ENCODE results near the gene AP3S1. TPM values are rescaled to one million over a fixed set of nuclear protein-coding genes. Genes with fewer than 3 reads are reported as not detected.

The AP3S1 gene
- total RNA-seq, 4 donors from 2014 or later: 69.4 to 199 (median 97.3) TPM

DNA sequence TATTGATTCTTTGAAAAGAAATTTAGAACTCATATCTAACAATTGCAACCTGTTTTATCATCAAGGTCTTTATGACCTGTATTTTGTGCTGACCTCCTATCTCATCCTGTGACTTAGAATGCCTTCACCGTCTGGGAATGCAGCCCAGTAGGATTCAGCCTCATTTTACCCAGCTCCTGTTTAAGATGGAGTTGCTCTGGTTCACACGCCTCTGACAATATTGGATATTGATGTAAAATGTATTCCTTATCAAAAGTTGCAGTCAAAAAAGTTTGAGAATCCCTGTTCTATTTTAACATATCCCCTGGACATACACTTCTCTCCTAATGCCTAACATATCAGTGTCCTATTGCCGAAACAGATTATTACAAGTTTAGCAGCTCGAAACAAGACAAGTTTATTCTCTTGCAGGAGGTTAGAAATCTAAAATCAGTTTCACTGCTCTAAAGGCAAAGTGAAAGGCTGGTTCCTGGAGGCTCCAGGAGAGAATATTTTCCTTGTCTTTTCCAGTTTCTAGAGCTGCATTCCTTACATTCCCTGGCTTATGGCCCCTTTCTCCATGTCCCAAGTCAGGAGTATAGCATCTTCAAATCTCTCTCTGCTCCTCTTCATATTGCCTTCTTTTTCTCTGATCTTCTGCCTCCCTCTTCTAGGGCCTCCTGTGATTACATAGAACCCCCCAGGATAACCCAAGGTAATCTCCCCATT lies 89.0 kb downstream of the AP3S1 start:
- 91 to 92% methylated on average over 4 of the region's 4 CpGs for WGBS, 2 donors
- Histone ChIP-seq H3K4me3 (no peak overlapping the region), H3K9me3 (peaks cover 0 to 8% (median 0%) of the 10 kb centered on the region in 3 donors), H3K27me3 (no peaks in the 10 kb centered on the region), H3K4me1 (no peaks in the 10 kb centered on the region), H3K36me3 (no peaks in the 10 kb centered on the region), H3K27ac (no peak overlapping the region)
- DNase-seq: no peak
- TF ChIP-seq POLR2A (IDR thresholded peaks at IDR 0.05): no peak
- TF ChIP-seq, protein P1, sequence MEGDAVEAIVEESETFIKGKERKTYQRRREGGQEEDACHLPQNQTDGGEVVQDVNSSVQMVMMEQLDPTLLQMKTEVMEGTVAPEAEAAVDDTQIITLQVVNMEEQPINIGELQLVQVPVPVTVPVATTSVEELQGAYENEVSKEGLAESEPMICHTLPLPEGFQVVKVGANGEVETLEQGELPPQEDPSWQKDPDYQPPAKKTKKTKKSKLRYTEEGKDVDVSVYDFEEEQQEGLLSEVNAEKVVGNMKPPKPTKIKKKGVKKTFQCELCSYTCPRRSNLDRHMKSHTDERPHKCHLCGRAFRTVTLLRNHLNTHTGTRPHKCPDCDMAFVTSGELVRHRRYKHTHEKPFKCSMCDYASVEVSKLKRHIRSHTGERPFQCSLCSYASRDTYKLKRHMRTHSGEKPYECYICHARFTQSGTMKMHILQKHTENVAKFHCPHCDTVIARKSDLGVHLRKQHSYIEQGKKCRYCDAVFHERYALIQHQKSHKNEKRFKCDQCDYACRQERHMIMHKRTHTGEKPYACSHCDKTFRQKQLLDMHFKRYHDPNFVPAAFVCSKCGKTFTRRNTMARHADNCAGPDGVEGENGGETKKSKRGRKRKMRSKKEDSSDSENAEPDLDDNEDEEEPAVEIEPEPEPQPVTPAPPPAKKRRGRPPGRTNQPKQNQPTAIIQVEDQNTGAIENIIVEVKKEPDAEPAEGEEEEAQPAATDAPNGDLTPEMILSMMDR (IDR thresholded peaks at IDR 0.05): no peak
- intact Hi-C loops (cut with DNase I): no loop called here

DNA sequence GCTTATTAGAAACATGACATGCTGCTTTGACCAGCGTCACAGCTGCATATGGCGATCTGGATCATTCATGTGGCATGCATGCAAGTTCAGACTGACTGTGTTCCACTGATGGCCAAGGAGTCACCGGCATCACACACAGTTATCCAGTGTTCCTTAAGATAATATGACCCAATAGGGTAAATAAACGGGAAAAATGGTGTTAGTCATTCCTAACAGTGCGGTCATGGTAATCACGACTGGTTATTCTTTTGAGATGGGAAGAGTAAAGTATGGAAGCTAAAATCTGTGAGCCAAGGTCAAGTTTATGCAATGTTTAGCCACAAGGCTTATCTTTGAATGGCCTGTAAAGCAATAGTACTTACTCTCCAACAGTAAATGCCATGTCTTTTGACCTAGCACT lies 91.3 kb downstream of the AP3S1 start:
- no peak for TF ChIP-seq POLR2A (IDR thresholded peaks at IDR 0.05)
- TF ChIP-seq, protein P1 (IDR thresholded peaks at IDR 0.05): no peak
- intact Hi-C loops (cut with DNase I): no loop called here
- Histone ChIP-seq H3K9me3 (peaks cover 0 to 8% (median 0%) of the 10 kb centered on the region in 3 donors), H3K4me1 (no peaks in the 10 kb centered on the region), H3K27ac (no peak overlapping the region), H3K27me3 (no peaks in the 10 kb centered on the region), H3K36me3 (no peaks in the 10 kb centered on the region), H3K4me3 (no peak overlapping the region)
- WGBS, 2 donors: 86 to 91% methylated on average over 6 of the region's 6 CpGs
- no peak for DNase-seq

DNA sequence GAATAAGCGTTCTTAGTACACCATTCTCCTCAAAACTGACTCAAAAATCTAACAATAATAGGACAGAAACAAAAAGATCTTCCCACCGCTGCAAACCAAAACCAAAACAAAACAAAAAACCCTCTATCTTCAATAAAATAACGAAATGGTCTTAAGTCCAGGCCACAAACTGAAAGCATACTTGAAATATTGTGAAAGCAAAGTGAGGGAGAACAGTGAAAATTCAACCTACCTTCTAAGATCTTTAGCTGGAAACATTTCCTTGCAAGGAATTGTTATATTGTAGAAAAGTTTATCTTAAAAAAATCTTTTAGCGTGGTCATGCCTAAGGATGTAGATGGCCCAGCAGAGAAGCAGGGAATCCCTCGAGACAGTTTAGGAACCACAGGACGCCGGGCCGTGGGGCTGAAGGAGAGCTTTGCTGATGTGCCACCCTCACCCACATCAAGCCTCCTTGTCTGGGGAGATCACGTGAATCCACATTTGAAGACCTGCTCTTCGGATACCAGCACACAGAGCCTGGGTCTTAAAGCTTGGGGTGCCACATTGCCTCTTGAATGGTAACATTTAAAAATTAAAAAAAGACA lies 92.7 kb downstream of the AP3S1 start:
- Histone ChIP-seq H3K4me3 (no peak overlapping the region), H3K27me3 (no peaks in the 10 kb centered on the region), H3K9me3 (no peaks in the 10 kb centered on the region), H3K4me1 (no peaks in the 10 kb centered on the region), H3K27ac (no peak overlapping the region), H3K36me3 (no peaks in the 10 kb centered on the region)
- WGBS, 2 donors: 82 to 84% methylated on average over 8 to 10 of the region's 10 CpGs
- DNase-seq: no peak
- intact Hi-C loops (cut with DNase I): no loop called here
- TF ChIP-seq POLR2A (IDR thresholded peaks at IDR 0.05): no peak
- TF ChIP-seq, protein P1 (IDR thresholded peaks at IDR 0.05): no peak

DNA sequence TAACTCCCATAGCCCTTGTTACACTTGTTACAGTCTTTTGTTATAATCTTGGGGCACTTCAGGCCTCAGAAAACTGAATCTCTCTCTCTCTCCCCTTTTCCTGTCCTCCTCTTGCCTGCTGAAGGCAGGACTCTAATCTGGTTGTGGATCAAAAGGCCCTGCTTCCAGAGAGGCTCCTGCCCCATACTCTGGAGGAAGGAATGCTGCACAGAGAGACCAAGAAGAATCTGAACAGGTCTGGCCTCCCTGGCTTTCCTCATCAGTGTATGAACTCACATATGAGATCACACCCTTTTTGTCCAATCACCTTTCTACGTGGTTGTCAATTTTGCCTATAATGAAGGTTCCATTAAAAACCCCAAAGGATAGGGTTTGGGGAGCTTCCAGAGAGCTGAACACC lies 94.3 kb downstream of the AP3S1 start:
- no peak for DNase-seq
- no peaks in the 10 kb centered on the region for H3K4me1 ChIP-seq
- intact Hi-C loops (cut with DNase I): no loop called here
- WGBS, 2 donors: 75 to 86% methylated on average over 1 of the region's 1 CpG
- H3K9me3 ChIP-seq: no peaks in the 10 kb centered on the region
- no peaks in the 10 kb centered on the region for H3K36me3 ChIP-seq
- no peak for TF ChIP-seq POLR2A (IDR thresholded peaks at IDR 0.05)
- TF ChIP-seq, protein P1 (IDR thresholded peaks at IDR 0.05): no peak
- H3K27me3 ChIP-seq: no peaks in the 10 kb centered on the region
- H3K27ac ChIP-seq: no peak overlapping the region
- no peak overlapping the region for H3K4me3 ChIP-seq

DNA sequence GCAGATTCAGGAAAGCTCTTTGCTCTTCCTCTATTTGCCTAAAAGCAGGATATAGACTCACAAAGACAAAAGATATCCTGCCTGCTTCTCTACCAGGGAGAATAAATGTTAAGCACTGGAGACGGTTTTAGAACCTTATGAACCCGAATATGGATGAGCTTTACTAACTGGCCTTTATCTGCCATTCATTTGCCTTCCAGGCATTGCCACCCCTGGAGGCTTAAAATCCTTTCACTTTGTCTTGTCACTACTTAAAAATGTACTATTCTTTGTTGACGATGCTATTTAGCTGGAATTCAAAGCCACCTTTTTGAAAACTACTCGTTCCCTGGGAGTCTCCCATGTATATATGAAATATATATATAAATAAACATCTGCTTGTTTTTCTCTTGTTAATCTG lies 97.3 kb downstream of the AP3S1 start:
- Histone ChIP-seq H3K27me3 (no peaks in the 10 kb centered on the region), H3K9me3 (no peaks in the 10 kb centered on the region), H3K27ac (no peak overlapping the region), H3K4me1 (no peaks in the 10 kb centered on the region), H3K4me3 (no peak overlapping the region), H3K36me3 (no peaks in the 10 kb centered on the region)
- no peak for TF ChIP-seq POLR2A (IDR thresholded peaks at IDR 0.05)
- TF ChIP-seq, protein P1 (IDR thresholded peaks at IDR 0.05): no peak
- intact Hi-C loops (cut with DNase I): no loop called here
- DNase-seq: no peak
- 37 to 45% methylated on average over 4 of the region's 4 CpGs for WGBS, 2 donors
